Right renal cortex interstitium (tissue), 3 donors: ENCODE results near the gene GARS1. TPM values are rescaled to one million over a fixed set of nuclear protein-coding genes. Genes with fewer than 3 reads are reported as not detected.
"Not testable (repeated sequence)": the region's sequence is repeated elsewhere in the genome, so short reads cannot be mapped to it uniquely, and the experiment has no call there.

Experiments
- DNase-seq, 3 donors: peaks; one replicate each; pipeline ENCODE4 v3.0.0-alpha.2; 2013; ENCODE audit warnings: low read depth in 3 of 3, low spot score in 2 of 3
- polyA plus RNA-seq, 3 donors: library from polyadenylated mRNA; unstranded; fragments of 120-200 nt; gene quantifications; one replicate each; pipeline ENCODE4 v1.2.1, GENCODE V29; 2013; ENCODE audit not compliant: insufficient read length in 3 of 3

GARS1 gene
- polyA plus RNA-seq, 3 donors: 95.8 to 101 (median 98.7) TPM

DNA sequence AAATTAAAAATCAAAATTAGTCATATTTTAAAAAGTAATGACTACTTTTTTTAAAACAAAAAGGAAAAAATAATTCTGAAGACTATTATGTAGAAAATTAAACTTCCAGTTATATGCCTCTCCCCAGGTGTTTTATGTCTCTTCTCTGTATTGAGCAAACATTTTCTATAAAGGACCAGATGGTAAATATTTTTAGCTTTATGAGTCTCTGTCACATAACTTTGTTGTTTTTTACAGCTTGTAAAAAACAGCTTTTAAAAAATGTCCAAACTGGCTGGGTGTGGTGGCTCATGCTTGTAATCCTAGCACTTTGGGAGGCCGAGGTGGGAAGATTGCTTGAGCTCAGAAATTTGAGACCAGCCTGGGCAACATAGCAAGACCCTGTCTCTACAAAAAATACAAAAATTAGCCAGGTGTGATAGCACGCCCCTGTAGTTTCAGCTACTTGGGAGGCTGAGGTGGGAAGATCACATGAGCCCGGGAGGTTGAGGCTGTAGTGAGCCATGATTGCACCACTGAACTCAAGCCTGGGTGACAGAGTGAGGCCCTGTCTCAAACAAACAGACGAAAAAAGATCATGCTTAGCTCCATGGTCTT lies 23.5 kb downstream of the GARS1 start:
- no peak for DNase-seq

- DNase-seq: no peak
Observed at GRCh38 chr7:30618961-30619360, 24.3 kb downstream of the GARS1 start.

- DNase-seq: no peak
Observed at GRCh38 chr7:30625283-30625682, 30.6 kb downstream of the GARS1 start.

GRCh38 chr7:30627026-30627425 lies 32.3 kb downstream of the GARS1 start:
- DNase-seq: no peak

DNA sequence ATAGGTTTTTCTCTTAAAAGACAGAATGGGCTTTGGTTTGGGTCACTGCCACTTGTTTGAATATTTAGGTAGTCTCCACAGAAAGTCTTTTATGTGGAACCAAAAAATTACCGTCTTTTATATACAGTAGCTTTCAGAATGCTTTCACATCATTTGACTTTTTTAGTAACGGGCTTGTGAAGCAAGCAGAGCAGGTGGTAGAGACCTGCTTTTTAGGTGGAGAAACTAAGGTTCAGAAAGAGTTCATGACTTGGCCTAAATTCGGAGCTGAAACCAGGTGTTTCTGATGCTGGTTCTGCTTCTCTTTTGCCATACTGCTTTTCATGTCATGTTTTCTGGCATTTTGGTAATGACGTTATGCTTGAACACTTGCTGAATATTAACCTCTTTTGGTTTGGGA lies 36.3 kb downstream of the GARS1 start:
- no peak for DNase-seq

DNA sequence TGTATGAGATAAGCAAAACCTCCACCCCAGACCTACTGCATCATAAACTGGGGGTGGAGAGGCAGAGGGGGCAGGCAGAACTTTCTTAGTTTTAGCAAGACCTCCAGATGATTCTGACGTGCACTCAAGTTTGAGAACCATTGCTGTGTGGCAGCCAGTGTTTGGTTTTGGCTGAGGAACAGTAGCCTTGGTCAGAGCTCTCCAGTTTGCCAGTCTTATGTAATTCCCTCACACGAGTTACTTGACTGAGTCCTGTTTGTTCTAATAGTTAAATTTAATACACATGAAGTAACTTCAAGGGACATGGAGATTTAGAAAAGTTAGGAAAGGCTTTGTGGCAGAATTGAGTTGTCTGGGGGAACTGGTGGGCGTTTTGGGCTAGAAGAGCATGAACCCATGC lies 38.5 kb downstream of the GARS1 start:
- DNase-seq: no peak

DNA sequence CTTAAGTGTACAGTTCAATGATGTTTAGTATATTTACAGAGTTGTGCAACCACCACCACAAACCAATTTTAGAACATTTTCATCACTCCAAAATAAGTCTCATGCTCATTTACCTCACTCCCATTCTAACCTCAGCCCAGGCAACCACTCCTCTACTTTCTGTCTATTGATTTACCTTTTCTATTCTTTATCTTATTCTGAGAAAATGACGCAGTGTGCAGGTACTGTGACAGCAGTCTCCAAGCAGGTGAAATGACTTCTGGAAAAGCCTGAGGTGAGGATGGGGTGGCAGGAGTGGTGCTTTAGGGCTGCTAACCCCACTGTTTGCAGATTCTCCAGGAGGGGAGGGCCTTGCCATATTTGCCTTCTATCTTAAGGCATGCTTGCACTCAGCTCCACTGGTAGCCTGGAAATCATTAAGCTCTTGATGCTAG lies 39.5 kb downstream of the GARS1 start:
- DNase-seq: no peak

DNA sequence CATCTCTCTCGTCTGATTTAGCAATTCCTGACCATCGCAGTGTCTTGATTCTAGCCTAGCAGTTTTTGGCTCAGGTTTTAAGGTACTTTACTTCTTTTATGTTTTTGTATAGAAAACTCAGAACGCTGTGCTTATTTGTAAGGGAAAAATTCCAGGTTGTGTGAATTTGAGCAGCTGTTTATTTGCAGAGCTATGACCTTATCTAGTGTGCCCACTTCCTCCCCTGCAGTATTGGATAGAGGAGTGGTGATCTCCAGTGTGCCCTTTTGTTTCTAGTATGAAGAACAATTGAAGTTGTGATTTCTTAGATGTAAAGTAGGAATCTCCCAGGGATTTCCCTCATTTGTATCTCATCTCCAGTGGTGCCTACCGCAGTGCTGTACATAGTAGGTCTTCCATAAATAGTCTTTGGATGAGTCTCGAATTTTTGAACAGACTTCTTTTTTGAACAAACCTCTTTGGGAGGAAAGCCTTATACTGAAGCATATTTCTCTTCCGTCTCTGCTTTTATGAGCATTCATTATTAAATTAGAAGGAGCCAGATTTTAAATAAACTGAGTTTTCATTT lies 40.0 kb downstream of the GARS1 start:
- no peak for DNase-seq

GRCh38 chr7:30635798-30636197 lies 41.1 kb downstream of the GARS1 start:
- no peak for DNase-seq

- DNase-seq: not testable (repeated sequence)
Observed at GRCh38 chr7:30642322-30642721, 47.6 kb downstream of the GARS1 start.

DNA sequence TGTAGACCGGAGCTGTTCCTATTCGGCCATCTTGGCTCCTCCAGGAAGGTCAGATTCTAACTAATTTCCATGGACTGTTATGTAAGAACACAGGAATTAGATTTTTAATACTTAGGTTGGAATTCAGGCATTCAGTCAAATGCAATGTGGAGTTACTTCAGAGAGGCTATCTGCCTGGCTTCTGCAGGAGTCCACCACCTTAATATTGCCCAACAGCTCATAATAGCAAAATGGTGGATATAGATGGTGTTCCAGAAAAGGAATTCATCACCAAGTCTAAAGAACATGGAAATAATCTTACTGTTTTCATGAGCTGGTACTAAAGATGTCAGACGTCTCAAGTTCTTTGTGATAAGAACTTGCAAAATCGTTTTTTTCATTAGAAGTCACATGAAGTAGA lies 48.1 kb downstream of the GARS1 start:
- DNase-seq: no peak

DNA sequence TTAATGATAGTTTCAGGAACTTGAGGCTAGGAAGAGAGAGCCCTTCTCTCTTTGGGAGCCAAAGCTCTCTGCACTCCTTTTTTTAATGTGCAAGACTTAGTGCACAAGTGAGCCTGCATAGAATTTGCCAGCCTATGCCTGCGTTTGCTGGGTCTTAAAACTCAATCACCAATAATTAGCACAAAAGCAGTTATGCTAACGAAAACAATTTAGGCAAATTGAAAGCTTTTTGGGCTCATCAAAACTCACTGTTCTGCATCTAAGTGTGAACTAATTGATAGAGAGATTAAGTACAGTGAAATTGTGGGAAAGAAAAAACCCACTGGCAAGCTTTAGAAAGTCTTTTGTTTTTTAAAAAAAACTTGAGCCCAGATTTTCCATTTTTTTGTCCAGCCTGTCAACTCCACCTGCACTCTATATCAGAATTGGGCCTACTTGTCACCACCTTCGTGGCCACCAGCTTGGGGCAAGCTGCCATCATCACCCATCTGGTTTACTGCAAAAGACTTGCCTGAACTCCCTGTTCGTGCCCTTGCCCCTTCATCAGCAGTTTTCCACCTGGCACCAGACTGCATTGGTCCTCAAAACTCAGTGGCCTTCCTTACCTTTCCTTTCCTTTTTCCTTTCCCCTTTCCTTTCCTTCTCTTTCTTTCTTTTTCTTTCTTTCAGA lies 49.7 kb downstream of the GARS1 start:
- DNase-seq: no peak

DNA sequence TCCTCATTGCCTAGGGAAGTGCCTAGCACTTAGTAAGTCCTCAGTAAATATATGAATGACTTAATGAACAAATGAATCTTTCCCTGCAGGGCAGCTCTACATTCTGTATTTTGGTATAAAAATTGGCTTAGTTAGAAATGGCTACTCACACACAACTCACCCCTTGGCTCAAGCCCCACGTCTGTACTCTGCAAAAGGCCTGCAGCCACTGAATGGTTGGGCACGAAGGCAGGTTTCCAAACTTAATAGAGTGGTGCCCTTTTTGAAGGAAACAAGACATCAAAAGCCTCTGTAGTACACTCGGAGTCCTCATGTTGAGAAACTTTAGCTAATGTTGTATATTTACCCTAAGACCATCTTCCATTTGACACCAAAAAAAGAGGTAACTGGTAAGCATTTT lies 51.0 kb downstream of the GARS1 start:
- no peak for DNase-seq

DNA sequence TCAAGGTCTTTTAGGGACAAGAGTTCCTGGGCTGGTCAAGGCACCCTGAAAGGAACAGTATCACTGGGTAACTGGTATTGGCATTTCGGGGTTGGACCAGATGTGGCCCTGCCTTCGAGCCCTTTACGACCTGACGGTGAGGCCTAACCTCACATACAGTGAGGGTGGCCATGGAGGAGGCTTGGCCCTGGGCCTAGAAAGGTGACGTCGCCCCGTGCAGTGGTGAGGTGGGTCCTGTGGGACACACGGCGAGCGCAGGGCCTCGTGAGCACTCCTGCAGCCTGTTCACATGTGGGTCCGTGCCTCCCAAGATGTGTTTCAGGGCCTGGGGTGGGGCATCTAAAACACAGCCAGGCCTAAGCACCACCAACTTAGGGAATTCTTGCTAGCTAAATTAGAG lies 51.5 kb downstream of the GARS1 start:
- DNase-seq: no peak

DNA sequence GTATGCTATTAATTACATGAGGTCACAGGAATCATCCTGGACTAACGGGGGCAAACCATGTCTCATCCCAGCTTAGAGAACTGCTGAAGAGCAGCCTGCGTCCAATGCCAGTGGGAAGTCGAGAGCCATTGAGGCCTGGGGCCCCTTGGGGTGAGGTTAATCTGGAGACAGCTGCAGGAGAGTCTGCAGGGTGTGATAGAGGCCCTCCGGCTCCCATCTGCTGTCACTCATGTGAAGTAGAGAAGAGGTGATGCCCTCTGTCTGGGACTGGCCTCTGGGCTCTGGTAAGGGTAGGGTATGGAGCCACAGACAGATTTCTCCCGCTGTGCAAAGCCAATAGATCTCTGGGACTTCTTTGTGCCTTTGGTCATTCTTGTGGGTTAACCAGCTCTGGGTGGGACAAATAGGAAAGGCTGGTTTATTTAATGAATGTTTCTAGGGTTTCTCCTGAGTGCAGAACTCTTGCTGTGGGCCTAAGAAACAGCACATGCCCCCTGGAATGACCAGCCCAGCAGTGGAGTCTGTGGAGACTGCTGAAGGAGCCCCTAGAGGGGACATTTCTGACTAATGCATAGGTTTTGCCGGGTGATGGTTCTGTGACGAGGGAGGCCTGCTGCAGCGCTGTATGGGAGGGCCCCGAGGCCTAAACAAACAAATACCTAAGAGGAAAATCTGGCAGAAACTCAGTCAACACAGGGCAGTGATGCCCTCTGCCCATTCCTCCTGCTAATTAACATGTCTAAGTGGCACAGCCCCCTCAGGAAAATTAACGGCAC lies 53.1 kb downstream of the GARS1 start:
- DNase-seq: no peak

DNA sequence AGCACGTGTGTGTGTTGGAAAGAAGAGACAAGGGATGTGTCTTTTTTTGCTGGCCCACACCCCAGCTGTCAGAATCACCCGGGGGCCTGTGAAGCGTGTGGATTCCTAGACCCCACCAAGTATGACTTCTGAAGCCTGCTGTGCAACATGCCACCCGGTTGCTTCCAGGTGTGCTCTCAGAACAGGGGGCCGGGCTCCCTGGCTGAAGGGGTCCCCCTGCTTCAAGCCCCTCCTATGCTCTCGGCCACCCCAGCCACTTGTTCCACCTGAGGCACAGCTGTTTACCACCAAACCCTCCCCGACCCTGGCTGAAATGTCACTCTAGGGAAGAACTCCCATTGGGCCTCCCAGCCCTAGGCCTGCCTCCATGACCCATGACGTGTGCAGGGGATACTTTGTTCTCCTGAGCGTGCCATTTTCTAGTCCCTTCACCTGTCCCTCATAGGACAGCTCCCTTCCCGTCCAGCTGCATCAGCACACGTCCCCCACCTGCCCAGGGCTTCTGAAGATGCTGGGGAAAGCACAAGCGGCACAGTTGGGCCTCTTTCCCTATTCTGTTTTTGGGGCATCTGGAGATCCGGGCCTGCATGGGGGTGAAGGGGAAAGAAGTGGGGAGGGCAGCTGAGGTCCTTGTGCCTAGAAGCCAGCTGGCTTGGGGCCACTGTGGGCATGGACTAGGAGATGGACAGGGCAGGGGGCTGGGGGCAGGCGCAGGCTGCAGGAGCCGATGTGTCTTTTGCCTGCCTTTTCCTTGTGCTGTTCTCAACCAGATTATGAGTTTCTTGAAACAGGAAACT lies 54.3 kb downstream of the GARS1 start:
- DNase-seq: no peak

GRCh38 chr7:30649717-30650420 lies 55.2 kb downstream of the GARS1 start:
- DNase-seq: no peak

- no peak for DNase-seq
Observed at GRCh38 chr7:30650421-30650808, 55.7 kb downstream of the GARS1 start.

- DNase-seq: no peak
Observed at GRCh38 chr7:30652132-30652531, 57.5 kb downstream of the GARS1 start.
